Effector CD8-positive, alpha-beta T cell (primary cell): ENCODE data around the gene SH3BP4.

Experiments used
- DNase-seq: peaks from one replicate; lab custom pipeline; 2025; lab: John Stamatoyannopoulos, UW

SH3BP4 gene

DNA sequence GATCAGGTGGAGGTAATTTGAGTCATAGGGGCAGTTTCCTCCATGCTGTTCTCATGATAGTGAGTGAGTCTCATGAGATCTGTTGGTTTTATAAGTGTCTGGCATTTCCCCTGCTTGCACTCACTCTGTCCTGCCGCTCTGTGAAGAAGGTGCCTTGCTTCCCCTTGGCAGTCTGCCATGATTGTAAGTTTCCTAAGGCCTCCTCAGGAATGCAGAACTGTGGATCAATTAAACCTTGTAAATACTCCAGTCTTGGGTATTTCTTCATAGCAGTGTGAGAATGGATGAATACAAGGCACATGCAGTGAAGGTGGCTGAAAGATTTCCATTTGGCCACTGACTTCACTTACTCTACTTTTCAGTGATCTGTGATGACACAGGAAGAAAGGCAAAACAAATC, 133.7 kb downstream of the SH3BP4 start:
- no peak for DNase-seq

DNA sequence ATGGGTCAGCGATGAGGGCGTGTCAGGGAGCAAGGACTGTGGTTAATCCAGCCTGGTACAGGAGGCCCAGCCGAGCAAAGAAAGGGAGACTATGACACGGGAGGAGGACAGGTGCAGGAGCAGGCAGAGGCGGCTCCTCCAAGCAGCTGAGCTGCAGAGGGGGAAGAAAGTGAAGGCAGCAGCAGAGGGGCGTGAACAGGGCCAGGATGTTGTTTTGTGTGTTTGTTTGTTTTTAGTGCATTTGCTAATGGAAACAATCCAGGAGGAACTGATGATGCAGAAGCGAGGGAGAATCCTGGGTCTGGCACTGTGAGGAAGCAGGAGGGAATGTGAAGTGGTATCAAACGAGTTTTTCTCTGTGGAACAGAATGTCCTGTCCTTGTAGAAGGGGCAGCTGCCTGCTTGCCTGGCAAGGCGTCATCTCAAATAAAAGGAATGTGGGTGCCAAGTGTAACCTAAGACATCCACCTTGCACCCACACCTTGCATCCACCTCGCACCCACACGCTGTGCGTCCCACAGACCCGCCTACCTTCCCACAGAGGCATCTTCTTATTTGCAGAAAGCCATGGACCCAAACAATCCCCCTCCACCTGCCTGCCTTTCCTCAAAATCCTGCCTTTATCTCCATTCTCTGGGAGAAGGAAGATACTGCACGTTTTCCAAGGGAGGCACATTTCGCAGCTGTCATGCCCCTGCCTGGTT, 134.8 kb downstream of the SH3BP4 start:
- DNase-seq: no peak

DNA sequence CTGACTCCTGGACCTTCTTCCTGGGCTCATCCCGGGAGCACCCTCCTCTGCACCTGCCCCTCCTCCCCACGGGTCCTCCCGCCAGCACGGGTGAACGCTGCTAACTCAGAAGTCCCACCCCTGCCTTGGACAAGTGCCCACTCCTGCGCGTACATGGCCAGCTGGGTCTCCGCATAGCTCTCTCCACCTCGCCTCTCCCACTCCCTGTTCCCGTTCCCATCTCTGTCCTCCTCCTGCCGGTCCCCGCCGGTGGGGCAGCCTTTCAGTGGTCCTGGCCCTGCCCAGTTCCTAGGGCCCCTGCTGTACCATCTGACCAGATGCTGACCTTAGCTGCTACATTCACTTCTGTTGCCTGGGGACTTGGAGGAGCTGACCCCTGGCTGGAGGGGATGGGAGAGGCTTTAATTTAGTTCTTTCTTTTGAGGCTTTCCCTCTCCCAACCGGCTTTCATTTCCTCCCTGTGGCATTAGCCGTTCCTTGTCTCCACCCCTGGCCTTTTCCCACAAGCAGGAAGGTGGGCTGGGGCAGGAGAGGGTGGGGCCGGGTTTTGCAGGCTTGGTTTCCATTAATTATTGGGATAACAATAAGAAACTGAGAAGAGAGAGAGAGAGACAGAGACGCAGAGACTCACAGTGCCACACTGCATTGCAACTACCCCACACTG, 136.1 kb downstream of the SH3BP4 start:
- DNase-seq: no peak

DNA sequence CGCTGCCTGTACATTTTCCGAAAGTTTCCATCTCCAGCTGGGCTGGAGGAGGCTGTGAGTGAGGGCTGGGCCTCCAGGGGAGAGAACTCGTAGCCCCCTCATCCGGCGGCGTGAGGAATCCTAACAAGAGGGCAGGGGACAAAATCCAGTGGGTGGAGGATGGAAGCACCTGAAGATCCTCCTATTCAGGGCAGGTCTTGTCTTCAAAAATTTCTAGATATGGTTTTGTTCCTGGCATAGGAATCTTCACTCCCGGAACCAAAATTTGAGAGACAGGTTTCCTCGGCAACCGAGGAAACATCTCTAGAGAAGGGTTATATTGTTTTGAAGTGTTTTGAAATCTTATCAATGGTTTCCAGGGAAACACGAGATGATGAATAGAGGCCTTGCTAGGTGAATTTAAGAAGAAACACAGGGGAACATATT, 136.7 kb downstream of the SH3BP4 start:
- no peak for DNase-seq

DNA sequence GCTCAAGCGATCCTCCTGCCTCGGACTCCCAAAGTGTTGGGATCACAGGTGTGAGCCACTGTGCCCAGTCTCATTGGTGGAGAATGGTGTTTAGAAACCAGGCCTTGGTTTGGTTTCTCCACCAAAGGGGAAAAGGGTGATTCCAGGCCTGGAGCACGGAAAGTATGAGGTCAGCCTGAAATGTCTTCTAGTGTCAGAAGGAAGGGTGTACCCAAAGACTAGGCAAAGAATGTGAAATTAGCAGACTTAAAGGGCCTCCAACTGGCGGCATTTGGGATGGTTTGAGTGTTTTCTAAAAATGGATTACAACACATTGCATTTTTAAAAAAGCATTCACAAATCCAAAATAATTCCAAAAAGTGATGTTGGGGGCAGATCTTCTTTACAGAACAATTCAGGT, 139.6 kb downstream of the SH3BP4 start:
- no peak for DNase-seq

DNA sequence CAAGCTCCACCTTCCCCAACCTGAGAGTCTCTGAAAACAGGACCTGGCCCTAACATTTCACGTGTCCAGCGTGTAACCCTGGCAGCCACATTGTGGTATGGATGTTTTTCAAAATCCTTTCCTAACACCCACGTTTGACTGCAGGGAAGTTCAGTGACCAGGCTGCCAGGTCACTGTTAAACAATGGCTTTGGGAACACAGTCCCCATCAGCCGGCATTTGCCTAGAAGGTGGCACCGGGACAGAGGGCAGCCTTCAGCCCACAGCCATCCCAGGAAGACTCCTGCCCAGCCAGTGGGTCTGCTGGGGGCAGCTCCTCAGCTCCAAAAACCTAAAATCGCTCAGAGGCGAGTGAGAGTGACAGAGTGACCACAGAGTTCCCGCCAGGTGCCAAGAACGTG, 140.2 kb downstream of the SH3BP4 start:
- no peak for DNase-seq

DNA sequence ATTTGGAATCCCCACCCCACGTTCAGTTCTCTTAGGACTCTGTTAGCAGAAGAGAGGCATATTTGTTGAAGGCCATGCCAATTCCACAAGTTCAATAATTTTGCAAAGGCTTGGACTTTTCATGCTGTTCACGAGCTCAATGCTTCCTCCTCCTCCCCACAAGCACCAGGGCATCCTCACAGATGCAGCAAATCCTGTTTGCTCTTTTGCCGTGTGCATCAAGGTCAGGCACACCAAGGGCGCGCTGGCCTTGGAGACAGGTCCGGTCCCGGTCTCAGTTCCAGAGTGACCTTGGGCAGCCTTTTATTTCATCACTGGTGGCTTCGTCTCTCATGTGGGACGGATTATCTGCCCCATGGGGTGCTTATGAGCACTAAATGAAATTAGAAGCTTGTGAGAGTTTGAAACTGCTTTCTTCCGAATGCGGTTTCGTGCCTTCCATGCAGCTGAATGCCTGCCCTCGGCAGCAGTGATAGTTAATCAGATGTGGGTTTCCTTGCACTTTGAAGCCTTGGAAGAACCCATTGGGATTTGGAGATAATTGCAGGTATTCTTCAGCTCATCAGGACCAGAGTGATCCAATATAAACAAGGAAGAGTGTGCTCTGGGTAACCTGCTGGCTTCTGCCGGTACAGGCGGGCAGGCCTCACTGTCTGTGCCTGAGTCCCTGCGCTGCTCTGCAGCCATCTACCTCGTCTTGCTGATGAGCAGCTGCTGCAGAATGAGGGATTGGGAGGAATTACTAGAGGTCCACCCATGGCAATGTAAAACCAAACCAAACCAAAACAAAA, 140.8 kb downstream of the SH3BP4 start:
- DNase-seq: no peak

DNA sequence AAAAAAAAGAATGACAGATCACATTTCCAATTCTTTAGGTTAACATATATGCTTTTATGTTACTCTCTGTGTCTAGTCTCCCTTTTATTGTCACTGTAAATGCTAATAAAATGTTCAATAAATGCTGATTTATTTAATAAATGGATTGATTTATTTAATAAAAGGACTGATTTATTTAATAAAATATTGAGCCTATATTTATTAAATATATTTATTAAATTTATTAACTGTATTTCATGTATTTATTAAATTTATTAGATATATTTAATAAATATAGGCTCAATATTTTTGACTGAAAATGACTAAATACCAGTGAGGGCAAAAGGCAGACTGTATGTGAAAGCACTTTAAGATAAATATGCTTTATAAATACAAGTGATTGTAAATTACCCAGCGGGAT, 142.6 kb downstream of the SH3BP4 start:
- DNase-seq: no peak

DNA sequence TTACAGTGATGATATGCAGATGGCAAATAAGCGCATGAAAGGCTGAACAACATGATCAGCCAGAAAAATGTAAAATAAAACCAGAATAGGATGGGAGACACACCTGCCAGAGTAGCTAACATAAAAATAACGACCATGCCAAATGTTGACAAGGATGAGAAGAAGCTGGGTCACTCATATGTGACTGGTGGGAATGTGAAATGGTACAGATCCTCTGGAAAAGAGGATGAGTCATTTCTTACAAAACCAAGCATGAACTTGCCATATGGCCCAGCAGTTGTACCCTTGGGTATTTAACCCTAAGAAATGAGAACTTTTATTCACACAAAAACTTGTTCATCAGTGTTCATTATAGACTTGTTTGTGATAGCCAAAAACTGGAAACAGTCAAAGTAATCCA, 143.8 kb downstream of the SH3BP4 start:
- no peak for DNase-seq

DNA sequence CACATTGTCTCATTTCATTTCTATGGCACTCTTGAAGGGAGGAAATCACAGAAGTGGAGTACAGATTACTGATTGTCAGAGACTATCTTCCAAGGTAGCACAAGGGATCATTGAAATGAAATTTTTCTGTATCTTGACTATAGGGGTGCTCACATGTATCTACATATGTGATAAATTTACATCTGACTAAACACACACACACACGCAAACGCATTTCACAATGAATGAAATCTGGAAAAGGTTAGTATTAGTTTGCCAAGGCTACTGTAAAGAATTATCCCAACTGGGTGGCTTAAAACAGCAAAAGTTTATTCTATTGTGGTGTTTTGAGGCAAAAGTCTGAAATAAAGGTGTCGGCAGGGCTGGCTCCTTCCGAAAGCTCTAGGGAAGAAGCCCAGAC, 144.6 kb downstream of the SH3BP4 start:
- DNase-seq: no peak

DNA sequence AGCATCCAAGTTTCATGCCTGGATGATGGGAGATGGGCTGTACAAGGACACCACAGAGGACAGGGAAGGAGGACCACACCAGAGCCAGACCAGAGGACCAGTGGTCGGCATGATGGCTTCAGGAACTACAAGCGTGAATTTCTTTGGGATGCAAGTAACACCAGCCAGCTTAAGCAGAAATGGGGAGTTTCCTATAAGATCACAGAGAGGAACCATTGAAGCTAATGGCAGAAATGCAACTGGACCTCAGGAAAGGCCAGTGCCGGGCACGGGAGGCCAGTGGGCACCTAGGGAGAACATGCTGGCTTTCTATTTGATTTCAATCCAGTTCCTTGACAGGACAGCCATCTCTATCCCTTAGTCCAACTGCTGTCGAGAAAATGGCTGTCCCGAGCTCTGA, 145.4 kb downstream of the SH3BP4 start:
- DNase-seq: no peak

DNA sequence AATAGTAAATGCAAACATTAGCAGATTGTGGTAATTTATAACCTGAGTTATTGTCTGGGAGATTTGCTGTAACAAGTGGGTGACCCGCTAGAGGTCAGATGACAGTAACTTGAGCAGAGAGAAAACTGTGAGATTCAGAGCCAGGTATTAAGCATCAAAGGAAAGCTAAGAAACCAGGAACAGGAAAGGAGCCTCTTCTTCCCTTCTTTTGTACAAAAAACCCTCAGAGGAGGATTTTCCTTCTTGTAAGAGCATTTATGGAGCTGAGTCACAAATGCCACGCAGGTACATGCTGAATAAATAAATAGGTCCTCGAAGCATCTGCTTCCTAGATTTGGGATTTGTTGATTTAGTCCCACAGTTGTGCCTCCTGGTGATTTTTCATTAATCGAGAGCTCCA, 146.5 kb downstream of the SH3BP4 start:
- no peak for DNase-seq

DNA sequence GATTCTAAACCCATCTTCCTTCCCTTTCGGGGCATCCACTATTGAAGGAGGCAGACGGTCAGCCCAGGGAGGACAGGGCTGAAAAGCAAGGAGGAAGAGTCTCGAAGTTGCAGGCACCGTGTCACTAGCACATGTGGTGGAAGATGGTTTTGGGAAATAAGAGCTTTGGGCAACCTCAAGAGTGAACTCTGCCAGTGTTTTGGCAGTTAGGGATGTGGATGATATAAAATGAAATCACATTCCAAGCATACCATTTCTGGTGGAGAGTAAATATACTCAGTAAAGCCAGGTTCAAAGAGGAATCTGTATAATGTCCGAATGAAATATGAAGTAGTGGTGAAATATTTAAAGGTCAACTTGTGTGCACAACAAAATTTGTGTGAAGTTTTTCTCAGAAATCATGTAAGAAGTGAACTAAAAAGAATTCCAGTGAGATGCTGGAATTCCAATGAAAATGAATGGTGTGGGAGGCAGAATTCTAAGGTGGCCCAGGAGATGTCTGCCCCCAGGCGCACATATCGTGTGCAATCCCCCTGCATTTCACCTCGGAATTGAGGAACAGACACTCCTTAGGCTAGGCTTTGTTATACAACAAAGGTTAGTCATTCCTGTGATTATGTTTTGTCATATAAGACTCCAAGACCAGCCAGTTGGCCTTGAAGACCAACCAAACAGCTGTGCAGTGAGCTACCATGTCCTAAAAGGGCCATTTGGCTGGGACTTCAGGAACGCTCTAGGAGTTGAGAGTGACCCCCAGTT, 147.1 kb downstream of the SH3BP4 start:
- DNase-seq: no peak

DNA sequence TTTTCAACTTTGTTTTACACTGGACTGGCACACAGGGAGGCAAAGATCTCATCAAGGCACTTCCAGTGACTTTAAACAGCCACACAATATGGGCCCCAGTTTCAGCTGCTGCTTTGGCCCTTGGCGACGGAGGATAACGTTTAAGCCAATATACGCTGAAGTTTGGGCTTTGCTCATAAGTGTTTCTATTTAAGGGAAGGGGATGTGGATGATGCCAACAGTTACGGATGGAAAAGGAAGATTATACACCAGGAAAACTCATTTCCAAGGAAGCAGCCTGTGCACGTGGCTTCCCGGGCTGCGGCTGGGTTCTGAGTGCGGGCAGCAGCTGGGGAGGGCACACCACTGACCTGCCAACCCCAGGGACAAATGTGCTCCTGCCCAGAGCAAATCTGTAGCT, 151.1 kb downstream of the SH3BP4 start:
- DNase-seq: no peak
